ENCODE data around the gene PHYKPL.

PHYKPL gene

GRCh38 chr5:178186427-178186826 lies 46.2 kb downstream of the PHYKPL start:
- DNase-seq (ENCODE audit: low read depth): no peak

GRCh38 chr5:178182158-178182876 lies 50.3 kb downstream of the PHYKPL start:
- no peak for DNase-seq (ENCODE audit: low read depth)

- no peak for DNase-seq (ENCODE audit: low read depth)
Observed at GRCh38 chr5:178180141-178180863, 52.3 kb downstream of the PHYKPL start.

GRCh38 chr5:178177569-178177968 lies 55.0 kb downstream of the PHYKPL start:
- no peak for DNase-seq (ENCODE audit: low read depth)

- DNase-seq (ENCODE audit: low read depth): no peak
Observed at GRCh38 chr5:178176791-178177190, 55.8 kb downstream of the PHYKPL start.

GRCh38 chr5:178174456-178174855 lies 58.1 kb downstream of the PHYKPL start:
- no peak for DNase-seq (ENCODE audit: low read depth)

GRCh38 chr5:178170455-178170854 lies 62.1 kb downstream of the PHYKPL start:
- DNase-seq (ENCODE audit: low read depth): no peak

- no peak for DNase-seq (ENCODE audit: low read depth)
Observed at GRCh38 chr5:178165581-178165980, 67.0 kb downstream of the PHYKPL start.

GRCh38 chr5:178163772-178164735 lies 68.5 kb downstream of the PHYKPL start:
- DNase-seq (ENCODE audit: low read depth): peak; percentile 88

GRCh38 chr5:178162481-178162880 lies 70.1 kb downstream of the PHYKPL start:
- no peak for DNase-seq (ENCODE audit: low read depth)

- no peak for DNase-seq (ENCODE audit: low read depth)
Observed at GRCh38 chr5:178160176-178160575, 72.4 kb downstream of the PHYKPL start.
